Right lobe of liver (tissue), 4 donors: Measurements from ENCODE around the gene CTU2.

Source experiments
- CTCF ChIP-seq, 4 donors: fragments of 200-600 bp in 3 of 4; fragments of 450-650 bp in 1 of 4; IDR thresholded peaks; one replicate each; pipeline versions ENCODE4 v1.5.1 to v1.8.0; 2016 to 2022; ENCODE audit warnings: antibody characterized with exemption in 4 of 4, mild to moderate bottlenecking in 2 of 4
- POLR2A ChIP-seq: fragments of 450-650 bp; IDR thresholded peaks from one replicate; pipeline ENCODE4 v1.6.1; 2017; ENCODE audit warnings: antibody characterized with exemption, mild to moderate bottlenecking
- donor health status: DM: no; HTN: no; CAD: no.
- donor health status: DM: no; HTN: no; CAD: no.
- donor health status: DM: no; HTN: yes; CAD: no.

GRCh38 chr16:88753191-88753590 is 46.9 kb downstream of the CTU2 start:
- TF ChIP-seq CTCF (IDR thresholded peaks at IDR 0.05) (no peak), POLR2A (no peak)
